Measurements from ENCODE around the gene ZNF593.

The ZNF593 gene

DNA sequence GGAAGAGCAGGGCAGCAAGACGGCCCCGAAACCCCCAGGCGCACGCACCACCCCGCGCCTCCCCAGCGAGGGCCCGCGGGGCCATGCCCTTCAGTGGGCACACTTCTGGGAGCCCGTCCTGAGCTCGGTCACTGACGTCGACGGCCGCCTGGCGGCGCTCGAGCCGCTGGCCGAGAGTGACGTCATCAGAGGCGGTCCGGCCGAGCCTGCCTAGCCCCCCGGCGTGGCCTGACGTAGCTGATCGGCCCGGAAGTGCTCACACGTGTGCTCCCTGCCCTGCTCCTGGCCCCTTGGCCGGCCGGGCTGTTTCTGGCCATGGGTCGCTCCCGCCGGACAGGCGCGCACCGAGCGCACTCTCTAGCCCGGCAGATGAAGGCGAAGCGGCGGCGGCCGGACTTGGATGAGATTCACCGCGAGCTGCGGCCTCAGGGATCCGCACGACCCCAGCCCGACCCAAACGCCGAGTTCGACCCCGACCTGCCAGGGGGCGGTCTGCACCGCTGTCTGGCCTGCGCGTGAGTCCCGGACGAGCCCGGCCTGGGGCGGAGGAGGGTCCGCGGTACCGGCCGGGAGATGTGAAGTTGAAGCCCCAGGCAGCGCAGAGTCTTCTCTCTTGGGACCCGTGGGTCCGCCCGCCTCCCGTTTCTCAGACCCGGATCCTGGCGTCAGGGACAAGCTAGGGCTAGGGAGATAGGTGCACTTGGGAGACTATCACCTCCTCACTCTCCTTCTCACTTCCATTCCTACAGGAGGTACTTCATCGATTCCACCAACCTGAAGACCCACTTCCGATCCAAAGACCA lies at the start of gene ZNF593:
ZNF593 (plus strand) TSS at position 240 of the 803 bp plus-strand sequence; CDS start at position 316, 76 bp downstream.
- peak; percentile 100 for DNase-seq (ENCODE audit: low spot score)

- DNase-seq (ENCODE audit: low spot score) = no peak
These were observed 47.6 kb upstream of the ZNF593 start for GRCh38 chr1:26121854-26122773.

GRCh38 chr1:26122988-26123973 lies 46.4 kb upstream of the ZNF593 start:
- DNase-seq (ENCODE audit: low spot score) = peak; percentile 52

DNA sequence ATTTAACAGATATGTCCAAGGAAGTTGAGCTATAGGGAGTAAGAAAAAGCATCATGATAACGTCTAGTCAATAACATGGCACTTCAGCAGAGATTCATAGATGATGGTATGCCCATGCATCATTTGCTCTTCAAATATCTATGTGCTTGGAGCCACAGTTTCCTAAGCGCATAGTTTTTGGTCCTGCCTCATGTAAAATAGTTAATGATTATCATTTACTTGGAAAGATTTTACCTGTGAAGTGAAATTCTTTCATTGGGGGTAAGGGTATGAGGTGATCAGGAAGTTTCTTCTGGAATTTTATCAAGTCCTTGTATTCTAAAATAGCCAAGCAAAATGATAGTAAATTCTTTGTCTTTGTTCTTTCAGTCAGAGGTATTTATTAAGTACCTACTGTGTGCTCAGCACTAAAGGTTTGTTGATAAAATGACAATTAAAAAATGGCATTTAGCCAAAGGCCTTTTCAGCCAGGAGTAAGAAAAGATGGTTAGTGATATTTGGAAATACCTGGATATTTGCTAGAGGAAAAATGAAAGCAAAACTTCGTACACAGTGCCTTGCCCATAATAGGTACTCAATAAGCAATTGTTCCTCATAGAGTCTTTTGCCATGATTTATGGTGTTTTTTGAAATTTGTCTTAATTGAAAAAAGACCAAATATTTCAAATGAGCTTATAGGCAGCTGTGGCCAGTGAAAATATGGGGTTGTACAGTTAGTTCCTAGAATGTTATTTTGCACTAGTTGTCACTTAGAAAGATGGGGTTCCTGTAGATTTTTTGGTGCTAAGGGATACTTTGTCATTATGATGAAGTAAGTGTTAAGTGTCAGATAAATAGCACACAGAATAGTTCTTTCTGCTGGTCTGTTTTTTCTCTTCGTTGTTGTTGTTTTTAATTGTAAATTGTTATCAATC lies 45.0 kb upstream of the ZNF593 start:
- no peak for DNase-seq (ENCODE audit: low spot score)

GRCh38 chr1:26125382-26125781 lies 44.3 kb upstream of the ZNF593 start:
- DNase-seq (ENCODE audit: low spot score) = no peak

- no peak for DNase-seq (ENCODE audit: low spot score)
These were observed 43.8 kb upstream of the ZNF593 start for GRCh38 chr1:26125946-26126320.

- no peak for DNase-seq (ENCODE audit: low spot score)
These were observed 43.2 kb upstream of the ZNF593 start for GRCh38 chr1:26126321-26127084.

DNA sequence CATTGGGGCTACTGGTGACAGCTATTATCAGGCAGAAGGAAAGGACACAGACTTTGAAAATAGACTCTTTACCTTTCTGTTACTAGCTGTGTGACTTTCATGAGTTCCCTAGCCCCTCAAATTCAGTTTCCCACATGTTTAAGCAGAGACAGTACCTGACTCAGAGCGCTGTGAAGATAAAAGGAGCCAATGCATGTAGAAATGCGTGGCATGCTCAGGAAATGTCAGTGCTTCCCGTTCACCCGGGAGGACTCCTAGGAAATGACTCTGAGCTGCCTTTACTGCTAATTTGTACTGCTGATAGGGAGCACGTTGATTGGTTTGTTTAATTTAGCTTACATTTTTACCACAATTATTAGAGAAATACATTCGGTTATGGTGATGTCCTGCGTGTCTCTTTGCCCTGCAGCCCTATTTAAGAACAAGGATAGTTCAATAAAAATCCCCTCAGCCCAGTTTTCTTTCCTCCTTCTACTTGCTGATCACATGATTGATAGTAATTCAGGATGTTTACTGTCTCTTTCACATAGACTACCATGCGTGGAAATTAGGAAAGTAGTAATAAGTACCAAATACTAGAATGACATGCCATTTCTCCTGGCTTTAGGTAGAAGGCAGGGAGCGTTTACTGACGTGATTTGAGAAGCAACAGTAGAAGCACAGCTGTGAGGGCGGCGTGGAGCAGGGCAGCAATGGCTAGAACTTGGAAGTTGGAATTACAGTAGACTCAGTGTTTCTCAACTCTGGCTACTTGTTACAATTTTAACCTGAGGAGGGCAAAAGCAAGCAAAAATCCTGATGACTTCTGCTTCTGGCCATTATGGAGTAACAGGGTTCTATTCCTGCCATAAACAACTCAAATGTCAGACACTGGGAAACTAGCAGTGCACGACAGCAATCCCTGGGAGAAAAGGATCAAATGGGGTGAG lies 42.2 kb upstream of the ZNF593 start:
- DNase-seq (ENCODE audit: low spot score) = no peak

- DNase-seq (ENCODE audit: low spot score) = no peak
These were observed 39.9 kb upstream of the ZNF593 start for GRCh38 chr1:26129778-26130177.

GRCh38 chr1:26130695-26131094 lies 39.0 kb upstream of the ZNF593 start:
- no peak for DNase-seq (ENCODE audit: low spot score)

GRCh38 chr1:26132128-26132833 lies 37.4 kb upstream of the ZNF593 start:
- DNase-seq (ENCODE audit: low spot score) = no peak

- DNase-seq (ENCODE audit: low spot score) = no peak
These were observed 36.9 kb upstream of the ZNF593 start for GRCh38 chr1:26132834-26133167.

DNA sequence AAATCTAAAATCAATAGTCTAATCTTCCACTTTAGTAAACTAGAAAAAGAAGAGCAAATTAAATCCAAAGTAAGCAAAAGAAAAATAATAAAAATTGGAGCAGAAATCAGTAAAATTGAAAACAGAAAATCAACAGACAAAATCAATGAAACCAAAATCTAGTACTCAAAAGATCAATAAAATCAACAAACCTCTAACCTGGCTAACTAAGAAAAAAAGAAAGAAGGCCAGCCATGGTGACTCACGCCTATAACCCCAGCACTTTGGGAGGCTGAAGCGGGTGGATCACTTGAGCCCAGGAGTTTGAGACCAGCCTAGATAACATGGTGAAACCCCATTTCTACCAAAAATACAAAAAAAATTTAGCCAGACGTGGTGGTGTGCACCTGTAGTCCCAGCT lies 35.2 kb upstream of the ZNF593 start:
- no peak for DNase-seq (ENCODE audit: low spot score)

DNA sequence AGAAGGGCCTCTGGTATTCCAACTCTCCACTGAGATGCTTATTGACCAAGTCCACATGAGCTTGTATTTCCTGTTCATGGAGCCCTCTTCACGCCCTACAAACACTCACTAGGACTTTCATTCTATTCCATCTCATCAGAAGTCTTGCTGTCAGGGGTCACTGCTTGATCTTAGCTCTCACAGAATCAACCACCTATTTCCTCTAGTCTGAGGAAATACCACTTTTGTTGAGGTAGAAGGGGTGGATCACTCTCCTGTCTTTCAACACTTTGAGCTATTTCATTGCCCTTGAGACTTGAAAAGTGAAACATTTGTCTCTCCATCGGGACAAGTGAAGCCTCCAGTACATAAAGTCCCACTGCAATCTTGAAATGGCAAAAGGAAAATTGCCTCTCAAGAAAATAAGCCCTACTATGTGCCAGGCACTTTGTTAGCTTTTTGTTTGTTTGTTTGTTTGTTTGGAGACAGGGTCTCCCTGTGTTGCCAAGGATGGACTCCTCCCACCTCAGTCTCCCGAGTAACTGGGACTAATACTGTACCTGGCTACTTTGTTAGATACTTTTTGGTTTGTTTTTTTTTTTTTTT lies 30.6 kb upstream of the ZNF593 start:
- no peak for DNase-seq (ENCODE audit: low spot score)

DNA sequence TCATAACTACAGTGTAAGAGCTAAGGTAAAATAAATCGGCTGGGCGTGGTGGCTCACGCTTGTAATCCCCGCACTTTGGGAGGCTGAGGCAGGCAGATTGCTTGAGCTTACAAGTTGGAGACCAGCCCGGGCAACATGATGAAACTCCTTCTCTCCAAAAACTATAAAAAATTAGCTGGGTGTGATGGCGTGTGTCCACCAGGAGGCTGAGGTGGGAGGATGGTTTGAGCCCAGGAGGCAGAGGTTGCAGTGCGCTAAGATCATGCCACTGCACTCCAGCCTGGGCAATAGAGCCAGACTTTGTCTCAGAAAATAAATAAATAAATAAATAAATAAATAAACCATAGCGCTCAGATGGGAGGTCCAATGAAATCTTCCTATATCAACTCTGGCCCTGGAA lies 27.5 kb upstream of the ZNF593 start:
- DNase-seq (ENCODE audit: low spot score) = no peak

GRCh38 chr1:26145041-26145959 lies 24.4 kb upstream of the ZNF593 start:
- peak; percentile 72 for DNase-seq (ENCODE audit: low spot score)

GRCh38 chr1:26145960-26146294 lies 23.8 kb upstream of the ZNF593 start:
- no peak for DNase-seq (ENCODE audit: low spot score)

Measured in AG08396 (cell line).